Measurements from ENCODE around the gene LRRC4C.

DNA sequence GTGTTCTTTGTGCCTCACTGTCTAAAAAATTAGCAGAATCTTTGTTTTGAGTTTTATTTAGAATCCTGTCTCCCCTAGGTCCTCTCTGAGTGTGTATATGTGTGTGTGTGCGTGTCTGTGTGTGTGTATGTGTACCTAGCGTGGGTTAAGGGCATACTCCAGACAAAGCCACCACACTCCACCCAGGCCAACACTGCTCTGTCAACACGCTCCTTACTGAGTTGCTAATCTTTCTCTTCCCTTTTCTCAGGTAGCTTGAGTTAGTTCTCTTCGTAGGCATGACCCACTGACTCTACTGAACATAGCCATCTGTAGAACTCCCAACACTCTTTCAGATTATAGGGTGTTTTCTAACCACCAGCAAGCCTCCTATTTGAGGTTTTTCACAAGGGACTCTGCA, 131.1 kb downstream of the LRRC4C start:
- no peak for TF ChIP-seq POLR2A (IDR thresholded peaks at IDR 0.05)
- TF ChIP-seq, protein P1, sequence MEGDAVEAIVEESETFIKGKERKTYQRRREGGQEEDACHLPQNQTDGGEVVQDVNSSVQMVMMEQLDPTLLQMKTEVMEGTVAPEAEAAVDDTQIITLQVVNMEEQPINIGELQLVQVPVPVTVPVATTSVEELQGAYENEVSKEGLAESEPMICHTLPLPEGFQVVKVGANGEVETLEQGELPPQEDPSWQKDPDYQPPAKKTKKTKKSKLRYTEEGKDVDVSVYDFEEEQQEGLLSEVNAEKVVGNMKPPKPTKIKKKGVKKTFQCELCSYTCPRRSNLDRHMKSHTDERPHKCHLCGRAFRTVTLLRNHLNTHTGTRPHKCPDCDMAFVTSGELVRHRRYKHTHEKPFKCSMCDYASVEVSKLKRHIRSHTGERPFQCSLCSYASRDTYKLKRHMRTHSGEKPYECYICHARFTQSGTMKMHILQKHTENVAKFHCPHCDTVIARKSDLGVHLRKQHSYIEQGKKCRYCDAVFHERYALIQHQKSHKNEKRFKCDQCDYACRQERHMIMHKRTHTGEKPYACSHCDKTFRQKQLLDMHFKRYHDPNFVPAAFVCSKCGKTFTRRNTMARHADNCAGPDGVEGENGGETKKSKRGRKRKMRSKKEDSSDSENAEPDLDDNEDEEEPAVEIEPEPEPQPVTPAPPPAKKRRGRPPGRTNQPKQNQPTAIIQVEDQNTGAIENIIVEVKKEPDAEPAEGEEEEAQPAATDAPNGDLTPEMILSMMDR (IDR thresholded peaks at IDR 0.05) = no peak
